Right lobe of liver (tissue), 4 donors: ENCODE results near the gene GMDS.

Experiments
- POLR2A ChIP-seq: fragments of 450-650 bp; IDR thresholded peaks from one replicate; pipeline ENCODE4 v1.6.1; 2017; ENCODE audit warnings: antibody characterized with exemption, mild to moderate bottlenecking
- TF ChIP-seq, protein P1 (sequence below), 4 donors: fragments of 200-600 bp in 3 of 4; fragments of 450-650 bp in 1 of 4; IDR thresholded peaks; one replicate each; pipeline versions ENCODE4 v1.5.1 to v1.8.0; 2016 to 2022; ENCODE audit warnings: antibody characterized with exemption in 4 of 4, mild to moderate bottlenecking in 2 of 4
- donor health status: DM: no; HTN: no; CAD: no.
- donor health status: DM: no; HTN: no; CAD: no.
- donor health status: DM: no; HTN: yes; CAD: no.

DNA sequence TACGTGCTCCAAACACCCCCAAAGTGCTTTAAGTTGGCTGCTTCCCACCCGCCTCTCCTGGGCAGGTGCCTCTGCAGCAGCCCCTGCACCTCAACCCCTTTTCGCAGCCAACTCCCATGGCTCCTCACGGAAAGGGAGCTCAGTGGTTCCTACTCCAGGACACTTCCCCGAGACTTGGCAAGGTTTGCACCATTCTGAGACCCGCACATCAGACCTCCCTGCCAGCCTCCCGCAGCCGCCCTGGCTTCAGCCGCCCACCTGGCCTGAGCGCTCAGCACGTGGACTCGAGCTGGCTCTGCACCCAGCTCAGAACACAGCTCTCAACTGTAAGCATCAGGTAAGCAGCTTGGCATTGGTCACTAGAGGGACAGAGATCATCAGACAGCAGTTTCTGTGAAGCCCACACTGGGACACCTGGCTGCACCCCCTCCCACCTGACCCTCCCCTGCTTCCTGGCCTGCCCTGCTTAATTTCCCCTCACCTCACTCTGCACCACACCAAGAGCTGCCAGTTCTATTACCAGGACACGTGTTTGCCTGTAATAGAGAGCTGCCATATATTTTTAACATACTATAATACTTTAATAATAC, 28.5 kb downstream of the GMDS start:
- TF ChIP-seq, protein P1, sequence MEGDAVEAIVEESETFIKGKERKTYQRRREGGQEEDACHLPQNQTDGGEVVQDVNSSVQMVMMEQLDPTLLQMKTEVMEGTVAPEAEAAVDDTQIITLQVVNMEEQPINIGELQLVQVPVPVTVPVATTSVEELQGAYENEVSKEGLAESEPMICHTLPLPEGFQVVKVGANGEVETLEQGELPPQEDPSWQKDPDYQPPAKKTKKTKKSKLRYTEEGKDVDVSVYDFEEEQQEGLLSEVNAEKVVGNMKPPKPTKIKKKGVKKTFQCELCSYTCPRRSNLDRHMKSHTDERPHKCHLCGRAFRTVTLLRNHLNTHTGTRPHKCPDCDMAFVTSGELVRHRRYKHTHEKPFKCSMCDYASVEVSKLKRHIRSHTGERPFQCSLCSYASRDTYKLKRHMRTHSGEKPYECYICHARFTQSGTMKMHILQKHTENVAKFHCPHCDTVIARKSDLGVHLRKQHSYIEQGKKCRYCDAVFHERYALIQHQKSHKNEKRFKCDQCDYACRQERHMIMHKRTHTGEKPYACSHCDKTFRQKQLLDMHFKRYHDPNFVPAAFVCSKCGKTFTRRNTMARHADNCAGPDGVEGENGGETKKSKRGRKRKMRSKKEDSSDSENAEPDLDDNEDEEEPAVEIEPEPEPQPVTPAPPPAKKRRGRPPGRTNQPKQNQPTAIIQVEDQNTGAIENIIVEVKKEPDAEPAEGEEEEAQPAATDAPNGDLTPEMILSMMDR (IDR thresholded peaks at IDR 0.05): no peak
- no peak for TF ChIP-seq POLR2A
